ENCODE data around the gene LSM7. TPM values are rescaled to one million over a fixed set of nuclear protein-coding genes. Genes with fewer than 3 reads are reported as not detected.
A peak's percentile ranks its signal among the peaks of the same experiment; 100 is the strongest.

LSM7 gene
- total and polyA plus RNA-seq, 9 of the 15 experiments (the other 6 are each of a cell fraction or from before 2014, with no cell fraction given): 40.5 to 690 (median 265) TPM

- no peak for TF ChIP-seq SAFB2 (IDR thresholded peaks at IDR 0.05; ENCODE audit: borderline replicate concordance, low read depth, low read length, severe bottlenecking)
- TF ChIP-seq NFXL1 (CRISPR knock-in tag; IDR thresholded peaks at IDR 0.05): no peak
- peak; percentile 59 for TF ChIP-seq RBBP5 (IDR thresholded peaks at IDR 0.05; ENCODE audit: borderline replicate concordance, insufficient read depth, low read length, poor library complexity, severe bottlenecking)
- TF ChIP-seq CBX8 (IDR thresholded peaks at IDR 0.05; ENCODE audit: borderline replicate concordance, extremely low read depth, low read depth, low read length, poor library complexity, severe bottlenecking): no peak
- no peak for TF ChIP-seq ETS1 (conservative IDR thresholded peaks at IDR 0.05; ENCODE audit: control insufficient read depth, low read depth, low read length)
- peak; percentile 23 for TF ChIP-seq HMGN3 (IDR thresholded peaks at IDR 0.05; ENCODE audit: borderline replicate concordance, extremely low read depth, insufficient read length, low read depth, low read length)
- no peak for TF ChIP-seq DEAF1 (CRISPR knock-in tag; IDR thresholded peaks at IDR 0.05)
- TF ChIP-seq CSDE1 (IDR thresholded peaks at IDR 0.05): no peak
- TF ChIP-seq VEZF1 (CRISPR knock-in tag; IDR thresholded peaks at IDR 0.05): peak; percentile 76
- TF ChIP-seq NELFE (IDR thresholded peaks at IDR 0.05; ENCODE audit: insufficient read depth, insufficient read length): no peak
- no peak for TF ChIP-seq ZNF639 (CRISPR knock-in tag; conservative IDR thresholded peaks at IDR 0.05 in 1 of 2, IDR thresholded peaks at IDR 0.05 in 1 of 2)
- TF ChIP-seq CTBP1 (IDR thresholded peaks at IDR 0.05; ENCODE audit: borderline replicate concordance): peak; percentile 30; the same call in 1 of the 2 replicates
- no peak for TF ChIP-seq TBL1XR1 (IDR thresholded peaks at IDR 0.05; ENCODE audit: low read length in 2 of 2)
- TF ChIP-seq NRF1 (conservative IDR thresholded peaks at IDR 0.05 in 1 of 2, IDR thresholded peaks at IDR 0.05 in 1 of 2): peak in 1 of 2 experiments; percentile 25; a peak in 1 of 4 replicates
- TF ChIP-seq PHTF2 (CRISPR knock-in tag; IDR thresholded peaks at IDR 0.05): no peak
- no peak for TF ChIP-seq SRSF1 (IDR thresholded peaks at IDR 0.05; ENCODE audit: low read depth, low read length)
- no peak for TF ChIP-seq MBD2 (IDR thresholded peaks at IDR 0.05; ENCODE audit: borderline replicate concordance, low read depth)
- no peak for TF ChIP-seq STAT5B (CRISPR knock-in tag; IDR thresholded peaks at IDR 0.05)
These were observed 46.1 kb downstream of the LSM7 start, which contains the start of gene PEAK3 (continued) for GRCh38 chr19:2282062-2282861.

Data from K562 (cell line).